22Rv1 (cell line): ENCODE results near the gene LMO4.

Experiments used
- ZFX ChIP-seq: fragments of 450-650 bp; IDR thresholded peaks from 2 replicates; pipeline ENCODE4 v1.6.1; 2017; ENCODE audit warnings: antibody characterized with exemption, borderline replicate concordance
- TF ChIP-seq, protein P1 (sequence below): fragments of 450-650 bp; IDR thresholded peaks from 2 replicates; pipeline ENCODE4 v1.5.1; 2017; ENCODE audit warnings: mild to moderate bottlenecking

DNA sequence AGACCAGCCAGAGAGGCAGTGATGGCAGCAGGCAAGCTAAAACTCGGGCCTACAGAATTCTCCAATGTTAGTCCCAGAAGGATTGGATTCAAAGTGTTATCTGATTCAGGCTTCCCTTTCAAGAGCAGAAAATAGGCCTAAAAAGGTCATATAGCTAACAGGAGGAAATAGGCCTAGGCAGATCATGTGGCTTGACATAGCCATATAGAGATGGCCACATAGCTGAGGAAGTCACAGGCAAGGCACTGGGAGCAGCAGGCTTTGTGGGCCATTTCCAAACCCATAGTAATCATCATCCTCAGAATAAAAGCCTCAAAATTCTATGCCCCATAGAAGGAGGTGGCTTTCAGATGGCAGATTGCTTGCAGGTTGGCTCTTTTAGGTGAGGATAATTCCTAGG lies 29.0 kb upstream of the LMO4 start:
- TF ChIP-seq, protein P1, sequence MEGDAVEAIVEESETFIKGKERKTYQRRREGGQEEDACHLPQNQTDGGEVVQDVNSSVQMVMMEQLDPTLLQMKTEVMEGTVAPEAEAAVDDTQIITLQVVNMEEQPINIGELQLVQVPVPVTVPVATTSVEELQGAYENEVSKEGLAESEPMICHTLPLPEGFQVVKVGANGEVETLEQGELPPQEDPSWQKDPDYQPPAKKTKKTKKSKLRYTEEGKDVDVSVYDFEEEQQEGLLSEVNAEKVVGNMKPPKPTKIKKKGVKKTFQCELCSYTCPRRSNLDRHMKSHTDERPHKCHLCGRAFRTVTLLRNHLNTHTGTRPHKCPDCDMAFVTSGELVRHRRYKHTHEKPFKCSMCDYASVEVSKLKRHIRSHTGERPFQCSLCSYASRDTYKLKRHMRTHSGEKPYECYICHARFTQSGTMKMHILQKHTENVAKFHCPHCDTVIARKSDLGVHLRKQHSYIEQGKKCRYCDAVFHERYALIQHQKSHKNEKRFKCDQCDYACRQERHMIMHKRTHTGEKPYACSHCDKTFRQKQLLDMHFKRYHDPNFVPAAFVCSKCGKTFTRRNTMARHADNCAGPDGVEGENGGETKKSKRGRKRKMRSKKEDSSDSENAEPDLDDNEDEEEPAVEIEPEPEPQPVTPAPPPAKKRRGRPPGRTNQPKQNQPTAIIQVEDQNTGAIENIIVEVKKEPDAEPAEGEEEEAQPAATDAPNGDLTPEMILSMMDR = no peak
- TF ChIP-seq ZFX = no peak
